Naive B cell (primary cell): ENCODE measurements around the gene GANAB. TPM values are rescaled to one million over a fixed set of nuclear protein-coding genes. Genes with fewer than 3 reads are reported as not detected.

ENCODE experiments used
- ATAC-seq, 2 donors: fragments of 150-1000 bp; cut with Tn5 transposase; 2 replicates each; pipeline ENCODE4 v1.10.0; 2021; ENCODE audit warnings: low read depth in 2 of 2, mild to moderate bottlenecking in 2 of 2, moderate library complexity in 2 of 2
- DNase-seq: peaks from one replicate; pipeline ENCODE4 v3.0.0; 2022
- H3K27ac Mint-ChIP-seq, 6 donors: one replicate each; pipeline ENCODE4 v1.8.0; 2020 to 2022; ENCODE audit warnings: mild to moderate bottlenecking in 6 of 6, mixed read lengths in 6 of 6, moderate library complexity in 5 of 6, inconsistent platforms in 2 of 6
- H3K27me3 Mint-ChIP-seq, 3 donors: one replicate each; pipeline ENCODE4 v1.8.0; 2021 to 2022; ENCODE audit warnings: mixed read lengths in 3 of 3, mild to moderate bottlenecking in 1 of 3
- H3K36me3 Mint-ChIP-seq, 2 donors: one replicate each; pipeline ENCODE4 v1.8.0; 2020 to 2022; ENCODE audit warnings: mixed read lengths in 2 of 2, inconsistent platforms in 1 of 2, mild to moderate bottlenecking in 1 of 2
- H3K4me1 Mint-ChIP-seq, 3 donors: one replicate each; pipeline ENCODE4 v1.8.0; 2020 to 2022; ENCODE audit warnings: mixed read lengths in 3 of 3, inconsistent platforms in 1 of 3, mild to moderate bottlenecking in 1 of 3, moderate library complexity in 1 of 3
- H3K4me3 Mint-ChIP-seq, 8 donors: one replicate each; pipeline ENCODE4 v1.8.0; 2020 to 2022; ENCODE audit warnings: mild to moderate bottlenecking in 8 of 8, mixed read lengths in 8 of 8, moderate library complexity in 8 of 8, inconsistent platforms in 2 of 8
- H3K9me3 Mint-ChIP-seq, 7 donors: one replicate each; pipeline ENCODE4 v1.8.0; 2020 to 2022; ENCODE audit warnings: mixed read lengths in 7 of 7, mild to moderate bottlenecking in 5 of 7, inconsistent platforms in 2 of 7, moderate library complexity in 1 of 7
- polyA plus RNA-seq, 6 donors: library from polyadenylated mRNA; unstranded; fragments of 300-500 nt; fragmentation: Illumina TruSeq; gene quantifications; one replicate each; pipeline ENCODE4 v1.2.3, GENCODE V29; 2021; ENCODE audit warnings: low read depth in 6 of 6

Gene GANAB
- polyA plus RNA-seq, 6 donors from 2014 or later: 140 to 158 (median 149) TPM

DNA sequence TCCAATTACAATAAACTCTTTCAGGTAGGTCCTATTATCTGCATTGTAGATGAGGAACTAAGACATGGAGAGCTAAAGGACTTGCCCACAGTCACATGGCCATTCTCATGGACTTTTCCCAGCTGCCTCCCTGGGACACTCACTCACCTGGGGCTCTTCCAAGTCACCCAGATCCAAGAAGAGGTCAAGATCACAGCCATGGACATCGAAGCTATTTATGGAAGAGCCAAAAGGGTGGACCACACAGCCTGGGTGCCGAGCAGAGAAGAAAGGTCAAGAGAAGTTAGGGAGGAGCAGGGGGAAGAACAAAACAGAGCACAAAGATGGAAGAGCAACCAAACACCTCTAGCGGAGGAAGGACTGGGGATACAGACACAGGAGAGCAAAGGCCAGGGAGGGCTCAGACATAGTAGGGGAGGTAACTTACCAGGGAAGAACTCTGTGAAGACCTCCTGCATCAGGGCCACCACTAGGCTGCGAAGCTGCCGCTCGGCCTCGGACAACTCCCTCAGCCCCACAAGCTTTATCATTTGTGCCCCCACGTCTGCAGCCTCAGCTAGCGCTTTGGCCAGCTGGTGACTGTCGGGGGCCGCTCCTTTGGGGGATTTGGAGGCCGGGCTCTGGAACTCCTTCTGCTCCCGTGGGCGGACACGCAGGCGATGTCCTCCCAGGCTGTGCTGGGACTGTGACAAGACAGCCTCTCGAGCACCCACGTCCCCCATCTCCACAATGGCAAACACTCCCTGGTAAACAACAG, 65.3 kb downstream of the GANAB start:
- no peaks in the 10 kb centered on the region for H3K27me3 Mint-ChIP-seq
- ATAC-seq (no peak), DNase-seq (no peak)
- H3K27ac Mint-ChIP-seq: no peak overlapping the region
- peaks cover 0 to 6% (median 6%) of the 10 kb centered on the region in 3 donors for H3K4me1 Mint-ChIP-seq
- H3K4me3 Mint-ChIP-seq: no peak overlapping the region
- peaks cover 0 to 15% of the 10 kb centered on the region in 2 donors for H3K36me3 Mint-ChIP-seq
- no peaks in the 10 kb centered on the region for H3K9me3 Mint-ChIP-seq

DNA sequence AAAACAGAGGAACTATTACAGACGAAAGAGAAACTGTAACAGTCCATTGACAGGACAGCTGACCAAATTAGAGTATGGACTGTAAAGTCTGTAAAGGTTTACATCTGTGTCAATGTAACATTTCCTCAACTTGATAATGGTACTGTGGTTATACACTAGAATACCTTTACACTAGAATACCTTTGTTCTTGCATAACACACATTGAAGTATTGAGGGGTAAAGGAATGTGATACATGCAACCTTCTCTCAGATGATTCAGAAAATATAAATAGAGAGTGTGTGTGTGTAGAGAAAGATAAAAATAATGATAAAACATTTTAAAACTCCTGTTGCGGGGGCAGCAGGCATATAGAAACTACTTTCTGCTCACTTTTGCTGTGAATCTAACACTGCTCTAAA, 67.2 kb downstream of the GANAB start:
- Mint-ChIP-seq H3K27me3 (no peaks in the 10 kb centered on the region), H3K36me3 (peaks cover 0 to 15% of the 10 kb centered on the region in 2 donors), H3K9me3 (no peaks in the 10 kb centered on the region), H3K27ac (no peak overlapping the region), H3K4me1 (peaks cover 10 to 21% (median 14%) of the 10 kb centered on the region in 3 donors), H3K4me3 (no peak overlapping the region)
- no peak for ATAC-seq
- no peak for DNase-seq

DNA sequence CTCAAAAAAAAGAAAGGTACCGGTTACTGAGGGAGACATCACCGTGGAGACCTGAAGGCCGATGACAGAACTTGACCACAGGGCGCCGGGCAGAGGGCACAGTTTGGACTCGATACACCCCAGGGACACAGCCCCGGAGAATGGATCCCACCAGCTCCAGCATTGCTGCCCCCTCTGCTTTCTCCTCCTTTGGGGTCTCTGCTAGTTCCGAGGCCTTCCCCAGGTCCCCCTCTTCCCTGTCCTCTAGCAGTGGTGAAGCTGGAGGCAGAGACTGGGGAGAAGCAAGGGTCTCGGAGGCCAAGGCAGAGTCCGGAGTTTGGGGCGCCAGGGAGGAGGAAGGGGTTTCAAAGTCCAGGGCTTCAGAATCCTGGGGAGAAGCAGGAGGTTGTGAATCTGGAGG, 67.9 kb downstream of the GANAB start:
- no peaks in the 10 kb centered on the region for H3K27me3 Mint-ChIP-seq
- H3K4me3 Mint-ChIP-seq: peak overlapping the region in 1 of 8 donors; percentile 59
- H3K9me3 Mint-ChIP-seq: no peaks in the 10 kb centered on the region
- H3K4me1 Mint-ChIP-seq: peaks cover 11 to 23% (median 20%) of the 10 kb centered on the region in 3 donors
- DNase-seq (no peak), ATAC-seq (no peak)
- no peak overlapping the region for H3K27ac Mint-ChIP-seq
- peaks cover 0 to 15% of the 10 kb centered on the region in 2 donors for H3K36me3 Mint-ChIP-seq

DNA sequence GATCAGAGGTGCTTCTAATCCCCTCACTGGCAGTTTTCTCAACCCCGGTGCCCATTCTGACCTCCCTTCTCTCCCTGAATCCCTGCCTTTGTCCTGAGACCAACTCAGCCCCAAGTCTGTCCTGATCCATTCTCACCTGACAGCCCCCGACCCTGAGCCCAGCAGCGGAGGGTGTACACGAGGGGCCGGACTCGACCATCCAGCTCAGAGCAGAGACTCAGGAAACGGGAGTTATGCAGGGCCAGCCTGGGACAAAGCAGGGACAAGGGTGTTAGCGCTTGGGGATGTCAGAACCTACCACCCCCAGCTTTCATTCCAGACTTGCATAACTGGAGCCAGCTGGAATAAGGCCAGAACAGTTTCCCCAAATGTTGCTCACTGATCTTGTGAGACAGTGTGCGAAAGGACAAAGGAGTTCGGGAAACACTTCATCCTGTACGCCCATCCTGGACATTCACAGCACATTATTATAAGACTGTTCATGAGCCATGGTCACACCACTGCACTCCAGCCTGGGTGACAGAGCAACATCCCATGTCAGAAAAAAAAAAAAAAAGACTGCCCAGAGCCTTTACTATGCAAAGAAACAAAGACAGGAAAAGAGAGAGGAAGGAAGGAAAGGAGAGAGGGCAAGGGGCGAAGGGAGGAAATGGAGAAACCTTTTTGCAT, 69.2 kb downstream of the GANAB start:
- Mint-ChIP-seq H3K4me3 (peak overlapping the region in 1 of 8 donors; percentile 56), H3K9me3 (no peaks in the 10 kb centered on the region), H3K27me3 (no peaks in the 10 kb centered on the region), H3K36me3 (peaks cover 5 to 15% of the 10 kb centered on the region in 2 donors), H3K4me1 (peaks cover 22 to 36% (median 30%) of the 10 kb centered on the region in 3 donors), H3K27ac (no peak overlapping the region)
- no peak for ATAC-seq
- DNase-seq: no peak

DNA sequence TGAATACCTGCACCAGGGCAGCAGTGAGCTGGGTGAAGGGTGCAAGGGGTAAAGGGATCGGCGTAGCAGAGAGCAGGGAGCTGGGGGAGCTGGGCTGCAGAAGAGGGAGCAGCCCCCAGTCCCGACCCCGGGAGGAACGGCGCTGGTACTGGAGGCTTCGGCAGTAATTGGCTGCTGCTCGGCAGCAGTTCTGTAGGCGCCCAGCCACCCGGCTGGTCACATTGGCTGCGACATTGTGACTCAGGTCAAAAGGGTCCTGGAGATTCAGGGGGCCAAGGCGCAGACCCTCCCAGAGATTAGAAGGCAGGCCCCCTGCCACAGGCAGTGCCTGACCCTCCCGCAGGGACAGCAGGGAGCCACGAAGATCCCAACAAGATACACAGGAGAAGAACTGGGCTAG, 70.6 kb downstream of the GANAB start:
- Mint-ChIP-seq H3K4me1 (peaks cover 34 to 50% (median 43%) of the 10 kb centered on the region in 3 donors), H3K9me3 (no peaks in the 10 kb centered on the region), H3K36me3 (peaks cover 15 to 23% of the 10 kb centered on the region in 2 donors), H3K27ac (peak overlapping the region in 2 of 6 donors; percentile 86 to 97), H3K27me3 (no peaks in the 10 kb centered on the region), H3K4me3 (peak overlapping the region in 7 of 8 donors; percentile 69 to 100 (median 96))
- no peak for ATAC-seq
- no peak for DNase-seq

DNA sequence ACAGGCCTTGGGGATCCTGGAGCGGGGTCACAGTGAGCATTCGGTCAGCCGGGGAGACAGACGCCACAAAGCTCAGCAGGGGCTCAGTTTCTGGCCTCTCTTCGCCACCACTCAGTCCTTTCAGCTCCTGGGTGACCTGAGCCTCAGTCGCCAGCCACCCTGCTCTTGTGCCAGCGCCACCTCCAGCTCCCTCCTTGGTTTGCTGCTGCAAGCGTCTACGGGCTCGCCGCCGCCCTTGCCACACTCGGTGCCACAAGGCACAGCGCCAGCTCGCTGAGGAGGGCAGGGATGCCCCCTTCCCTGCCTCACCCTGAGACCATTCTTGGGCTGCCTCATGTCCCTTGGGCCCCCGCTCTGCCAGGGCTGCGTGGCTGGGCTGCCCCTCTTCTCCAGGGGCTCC, 71.3 kb downstream of the GANAB start:
- Mint-ChIP-seq H3K27ac (peak overlapping the region; percentile 41 to 98 (median 94)), H3K36me3 (peaks cover 17 to 24% of the 10 kb centered on the region in 2 donors), H3K9me3 (no peaks in the 10 kb centered on the region), H3K4me3 (peak overlapping the region; percentile 96 to 100 (median 98)), H3K4me1 (peaks cover 37 to 53% (median 48%) of the 10 kb centered on the region in 3 donors), H3K27me3 (no peaks in the 10 kb centered on the region)
- no peak for DNase-seq
- ATAC-seq: no peak

Other genes with a start within 250 kb of the GANAB start
- not detected for gene SCGB1A1, start 227.6 kb downstream of the GANAB start, polyA plus RNA-seq
- gene AHNAK, start 99.8 kb downstream of the GANAB start, polyA plus RNA-seq: 10 to 100 TPM in 5 of 6 donors, 1 to 10 TPM in 1; 2.0 to 45.3 (median 15.9) TPM
- gene EEF1G, start 72.7 kb downstream of the GANAB start, polyA plus RNA-seq: 1,000 to 10,000 TPM; 1,313 to 1,862 (median 1,450) TPM
- 10 to 100 TPM; 12.7 to 20.8 (median 16.2) TPM for gene TUT1, start 55.1 kb downstream of the GANAB start, polyA plus RNA-seq
- gene MTA2, start 44.7 kb downstream of the GANAB start, polyA plus RNA-seq: 10 to 100 TPM in 5 of 6 donors, 1 to 10 TPM in 1; 3.4 to 27.5 (median 17.8) TPM
- 10 to 100 TPM in 5 of 6 donors, 1 to 10 TPM in 1; 9.7 to 15.5 (median 12.5) TPM for gene EML3, start 33.8 kb downstream of the GANAB start, polyA plus RNA-seq
- gene ROM1, start 33.4 kb downstream of the GANAB start, polyA plus RNA-seq: 1 to 10 TPM in 1 of 6 donors, under 1 TPM in 4, not detected in 1; 0.55 to 1.6 (median 0.66) TPM
- gene B3GAT3, start 24.6 kb downstream of the GANAB start, polyA plus RNA-seq: 10 to 100 TPM; 26.1 to 43.9 (median 30.8) TPM
- 10 to 100 TPM; 18.3 to 40.1 (median 28.7) TPM for gene INTS5, start 6.7 kb upstream of the GANAB start, polyA plus RNA-seq
- 10 to 100 TPM; 37.9 to 89.1 (median 77.2) TPM for gene C11orf98, start 18.6 kb upstream of the GANAB start, polyA plus RNA-seq
- gene CSKMT, start 18.7 kb upstream of the GANAB start, polyA plus RNA-seq: 1 to 10 TPM; 2.1 to 8.4 (median 4.8) TPM
- gene UQCC3, start 25.1 kb upstream of the GANAB start, polyA plus RNA-seq: 10 to 100 TPM in 5 of 6 donors, 1 to 10 TPM in 1; 7.7 to 11.4 (median 10.4) TPM
- 10 to 100 TPM in 1 of 6 donors, 1 to 10 TPM in 5; 3.5 to 12.4 (median 5.1) TPM for gene LBHD1, start 25.7 kb upstream of the GANAB start, polyA plus RNA-seq
- 100 to 1,000 TPM; 150 to 226 (median 216) TPM for gene UBXN1, start 32.5 kb upstream of the GANAB start, polyA plus RNA-seq
- not detected for gene LRRN4CL, start 42.9 kb upstream of the GANAB start, polyA plus RNA-seq
- 10 to 100 TPM; 49.6 to 98.5 (median 57.6) TPM for gene BSCL2, start 60.8 kb upstream of the GANAB start, polyA plus RNA-seq
- 10 to 100 TPM in 4 of 6 donors, 1 to 10 TPM in 2; 5.3 to 21.2 (median 16.9) TPM for gene GNG3, start 61.1 kb upstream of the GANAB start, polyA plus RNA-seq
- 1 to 10 TPM in 4 of 6 donors, under 1 TPM in 2; 0.61 to 2.9 (median 1.1) TPM for gene HNRNPUL2, start 80.8 kb upstream of the GANAB start, polyA plus RNA-seq
- gene TTC9C, start 81.9 kb upstream of the GANAB start, polyA plus RNA-seq: 10 to 100 TPM; 12.1 to 45.9 (median 21.6) TPM
- gene ZBTB3, start 107.5 kb upstream of the GANAB start, polyA plus RNA-seq: 10 to 100 TPM in 1 of 6 donors, 1 to 10 TPM in 5; 3.7 to 12.9 (median 6.4) TPM
- gene POLR2G, start 115.0 kb upstream of the GANAB start, polyA plus RNA-seq: 100 to 1,000 TPM; 249 to 395 (median 290) TPM
- 10 to 100 TPM in 2 of 6 donors, 1 to 10 TPM in 4; 8.3 to 14.3 (median 9.5) TPM for gene TAF6L, start 124.8 kb upstream of the GANAB start, polyA plus RNA-seq
- 100 to 1,000 TPM; 145 to 275 (median 160) TPM for gene TMEM179B, start 140.8 kb upstream of the GANAB start, polyA plus RNA-seq
- gene TMEM223, start 145.4 kb upstream of the GANAB start, polyA plus RNA-seq: 10 to 100 TPM; 28.9 to 52.5 (median 45.3) TPM
- 100 to 1,000 TPM in 2 of 6 donors, 10 to 100 TPM in 4; 60.9 to 121 (median 90.6) TPM for gene NXF1, start 158.8 kb upstream of the GANAB start, polyA plus RNA-seq
- gene STX5, start 185.4 kb upstream of the GANAB start, polyA plus RNA-seq: 10 to 100 TPM; 46.4 to 64.2 (median 51.5) TPM
- 1 to 10 TPM in 5 of 6 donors, not detected in 1; 2.3 to 7.0 (median 3.7) TPM for gene TEX54, start 186.2 kb upstream of the GANAB start, polyA plus RNA-seq
- 10 to 100 TPM; 42.0 to 77.0 (median 54.6) TPM for gene WDR74, start 193.0 kb upstream of the GANAB start, polyA plus RNA-seq
- 100 to 1,000 TPM in 2 of 6 donors, 10 to 100 TPM in 4; 63.1 to 135 (median 81.1) TPM for gene SLC3A2, start 234.3 kb upstream of the GANAB start, polyA plus RNA-seq